Tibial artery (tissue), 4 donors: ENCODE results near the gene SCN4A.

Source experiments
- DNase-seq, 2 donors: peaks; one replicate each; pipeline ENCODE4 v3.0.0-alpha.2; 2019
- H3K27ac ChIP-seq, 2 donors: fragments of 200-600 bp; sonication (generic) in 1 of 2; 1 replicate in 1 of 2; 2 replicates in 1 of 2; pipeline ENCODE4 v1.5.1; 2018 to 2019; ENCODE audit warnings: mild to moderate bottlenecking in 1 of 2
- H3K27me3 ChIP-seq, 2 donors: fragments of 200-600 bp; sonication (generic) in 1 of 2; one replicate each; pipeline versions ENCODE4 v1.5.1 to v1.6.0; 2016 to 2019
- H3K36me3 ChIP-seq, 3 donors: fragments of 200-600 bp; sonication (generic) in 2 of 3; one replicate each; pipeline ENCODE4 v1.5.1; 2016 to 2019; ENCODE audit warnings: mild to moderate bottlenecking in 2 of 3
- H3K4me1 ChIP-seq, 4 donors: fragments of 200-600 bp; sonication (generic) in 2 of 4; 1 replicate in 3 of 4; 2 replicates in 1 of 4; pipeline ENCODE4 v1.5.1; 2016 to 2019
- H3K4me3 ChIP-seq, 2 donors: fragments of 200-600 bp; sonication (generic) in 1 of 2; 1 replicate in 1 of 2; 2 replicates in 1 of 2; pipeline ENCODE4 v1.5.1; 2018 to 2019; ENCODE audit warnings: mild to moderate bottlenecking in 2 of 2
- H3K9me3 ChIP-seq, 3 donors: fragments of 200-600 bp; sonication (generic) in 1 of 3; one replicate each; pipeline ENCODE4 v1.5.1; 2016 to 2019
- CTCF ChIP-seq, 2 experiments: fragments of 200-600 bp in 1 of 2; fragments of 450-650 bp in 1 of 2; IDR thresholded peaks; one replicate each; pipeline ENCODE4 v1.5.1; 2017 to 2019; ENCODE audit warnings: antibody characterized with exemption in 2 of 2, mild to moderate bottlenecking in 1 of 2, moderate library complexity in 1 of 2
- intact Hi-C: fragments of 100-400 bp; cut with DNase I; formaldehyde crosslinking; loops from one replicate; pipeline ENCODE4 v1.15.0; 2023; ENCODE audit warnings: low total_unique reads

Gene SCN4A

DNA sequence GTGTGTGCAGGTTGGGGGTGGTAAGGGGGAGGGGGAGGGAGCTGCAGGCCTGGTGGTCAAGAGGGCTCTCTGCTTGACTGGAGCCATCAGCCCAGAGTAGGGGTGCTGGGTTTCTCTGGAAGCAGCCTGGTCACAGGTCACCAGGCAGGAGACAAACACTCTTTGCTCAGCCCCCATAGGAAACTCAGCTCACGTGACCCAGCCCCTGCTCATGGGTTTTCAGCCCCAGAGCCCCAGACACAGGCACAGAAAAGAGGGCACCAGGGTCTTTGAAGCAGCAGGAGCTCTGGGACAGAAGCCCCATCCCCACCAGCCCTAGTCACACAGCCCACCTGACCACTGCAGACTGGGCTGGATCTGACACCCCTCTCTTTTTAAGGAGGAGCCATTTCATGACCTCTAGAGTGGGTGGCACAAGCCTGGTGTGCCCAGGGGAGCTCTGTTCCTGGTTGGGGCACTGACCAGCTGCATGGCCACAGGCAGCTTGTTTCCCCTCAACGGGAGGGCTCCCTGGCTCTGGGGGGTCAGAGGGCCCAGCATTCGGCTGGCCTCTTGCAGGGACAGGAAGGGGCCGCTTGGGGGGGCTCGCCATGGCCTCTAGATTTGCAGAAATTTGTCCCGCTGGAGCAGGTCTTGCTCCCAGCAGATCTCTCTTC lies 26.8 kb downstream of the SCN4A start:
- DNase-seq = no peak
- no peaks in the 10 kb centered on the region for H3K9me3 ChIP-seq
- intact Hi-C loops = no loop called here
- no peaks in the 10 kb centered on the region for H3K36me3 ChIP-seq
- no peak overlapping the region for H3K4me3 ChIP-seq
- H3K27me3 ChIP-seq = peaks cover 0 to 41% of the 10 kb centered on the region in 2 donors
- H3K27ac ChIP-seq = no peak overlapping the region
- H3K4me1 ChIP-seq = peaks cover 0 to 2% (median 0%) of the 10 kb centered on the region in 4 donors
- TF ChIP-seq CTCF (IDR thresholded peaks at IDR 0.05) = no peak

DNA sequence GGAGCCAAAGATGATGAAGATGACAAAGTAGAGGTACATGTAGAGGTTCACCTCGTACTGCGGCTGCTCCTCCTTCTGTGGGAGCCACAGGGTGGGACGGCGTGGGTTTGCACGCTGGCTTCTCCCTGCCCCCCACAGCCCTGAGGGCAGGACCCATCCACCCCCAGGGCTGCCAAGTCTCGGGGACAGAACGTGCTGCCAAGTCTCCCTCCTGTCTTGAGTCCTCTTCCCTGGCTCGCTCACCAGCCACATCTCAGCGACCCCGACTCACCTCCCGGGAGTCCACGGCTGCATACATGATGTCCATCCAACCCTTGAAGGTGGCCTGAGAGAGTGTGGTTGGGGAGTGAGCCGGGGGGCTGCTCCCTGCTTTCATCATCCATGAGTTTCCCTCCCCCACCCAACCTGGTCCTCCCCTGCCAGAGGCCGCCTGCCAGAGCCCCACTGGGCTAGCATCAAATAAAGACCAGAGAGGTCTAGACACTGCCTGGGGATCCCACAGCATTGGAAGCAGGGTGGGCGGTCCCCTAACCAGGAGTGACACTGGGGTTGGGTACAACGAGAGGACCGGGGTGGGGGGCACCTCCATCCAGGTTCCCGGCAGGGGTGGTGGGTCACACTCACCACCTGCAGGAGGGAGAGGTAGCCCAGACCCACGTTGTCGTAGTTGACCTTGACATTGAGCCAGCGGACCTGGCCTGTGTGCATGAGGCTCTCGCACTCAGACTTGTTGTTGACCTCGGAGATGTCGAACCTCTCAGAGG lies 27.8 kb downstream of the SCN4A start:
- Histone ChIP-seq H3K27me3 (peaks cover 0 to 31% of the 10 kb centered on the region in 2 donors), H3K36me3 (no peaks in the 10 kb centered on the region), H3K9me3 (no peaks in the 10 kb centered on the region), H3K27ac (no peak overlapping the region), H3K4me3 (no peak overlapping the region), H3K4me1 (peaks cover 0 to 2% (median 0%) of the 10 kb centered on the region in 4 donors)
- DNase-seq = no peak
- intact Hi-C loops = no loop called here
- TF ChIP-seq CTCF (IDR thresholded peaks at IDR 0.05) = no peak

- Histone ChIP-seq H3K27me3 (peaks cover 0 to 19% of the 10 kb centered on the region in 2 donors), H3K36me3 (no peaks in the 10 kb centered on the region), H3K4me1 (peaks cover 0 to 2% (median 0%) of the 10 kb centered on the region in 4 donors), H3K27ac (no peak overlapping the region), H3K4me3 (no peak overlapping the region), H3K9me3 (no peaks in the 10 kb centered on the region)
- intact Hi-C loops = no loop called here
- no peak for TF ChIP-seq CTCF (IDR thresholded peaks at IDR 0.05)
- DNase-seq = no peak
These were observed 29.0 kb downstream of the SCN4A start for GRCh38 chr17:63943745-63944144.

GRCh38 chr17:63942309-63942985 lies 30.3 kb downstream of the SCN4A start:
- no peak for DNase-seq
- Histone ChIP-seq H3K36me3 (no peaks in the 10 kb centered on the region), H3K4me3 (no peak overlapping the region), H3K27ac (no peak overlapping the region), H3K27me3 (peaks cover 0 to 13% of the 10 kb centered on the region in 2 donors), H3K4me1 (peaks cover 0 to 2% (median 0%) of the 10 kb centered on the region in 4 donors), H3K9me3 (no peaks in the 10 kb centered on the region)
- intact Hi-C loops = no loop called here
- no peak for TF ChIP-seq CTCF (IDR thresholded peaks at IDR 0.05)

DNA sequence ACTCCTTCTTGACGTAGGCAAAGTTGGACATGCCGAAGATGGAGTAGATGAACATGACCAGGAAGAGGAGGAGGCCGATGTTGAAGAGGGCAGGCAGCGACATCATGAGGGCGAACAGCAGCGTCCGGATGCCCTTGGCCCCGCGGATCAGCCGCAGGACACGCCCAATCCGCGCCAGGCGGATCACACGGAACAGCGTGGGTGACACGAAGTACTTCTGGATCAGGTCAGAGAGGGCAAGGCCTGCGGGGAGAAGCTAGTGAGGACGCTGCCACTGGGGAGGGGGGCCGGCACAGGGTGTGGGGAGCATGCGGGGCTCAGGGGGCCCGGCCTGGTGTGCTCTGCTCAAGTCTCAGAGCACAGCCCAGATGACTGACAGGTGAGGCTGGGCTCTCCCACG lies 31.0 kb downstream of the SCN4A start:
- intact Hi-C loops = no loop called here
- Histone ChIP-seq H3K27me3 (peaks cover 0 to 7% of the 10 kb centered on the region in 2 donors), H3K9me3 (no peaks in the 10 kb centered on the region), H3K27ac (no peak overlapping the region), H3K4me1 (no peaks in the 10 kb centered on the region), H3K36me3 (no peaks in the 10 kb centered on the region), H3K4me3 (no peak overlapping the region)
- DNase-seq = no peak
- no peak for TF ChIP-seq CTCF (IDR thresholded peaks at IDR 0.05)
